Measurements from ENCODE around the gene MORC1.

The MORC1 gene

DNA sequence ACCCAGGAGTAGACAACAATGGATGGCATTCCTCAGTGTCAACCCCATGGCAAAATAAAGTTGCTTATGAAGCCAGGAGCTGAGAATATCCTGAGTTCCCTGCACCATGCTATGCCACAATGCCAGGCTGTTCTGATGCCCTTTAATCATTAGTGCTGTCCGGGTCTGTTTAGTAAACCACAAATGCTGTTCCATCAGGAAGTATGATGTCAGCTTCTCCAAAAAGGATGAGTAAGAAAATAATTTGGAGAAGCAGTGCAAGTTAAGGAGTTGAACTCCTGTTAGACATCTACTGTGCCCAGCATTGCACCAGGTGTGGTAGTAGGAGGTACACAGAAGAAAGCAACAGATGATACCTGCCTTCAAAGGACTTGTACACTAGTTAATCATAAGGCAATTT is 96.4 kb downstream of the MORC1 start:
- TF ChIP-seq CTCF (conservative IDR thresholded peaks at IDR 0.05; ENCODE audit: low read depth, low read length), result no peak
- no peak overlapping the region for H3K4me3 ChIP-seq (ENCODE audit: low read length)
- DNase-seq (ENCODE audit: low read depth), result no peak

DNA sequence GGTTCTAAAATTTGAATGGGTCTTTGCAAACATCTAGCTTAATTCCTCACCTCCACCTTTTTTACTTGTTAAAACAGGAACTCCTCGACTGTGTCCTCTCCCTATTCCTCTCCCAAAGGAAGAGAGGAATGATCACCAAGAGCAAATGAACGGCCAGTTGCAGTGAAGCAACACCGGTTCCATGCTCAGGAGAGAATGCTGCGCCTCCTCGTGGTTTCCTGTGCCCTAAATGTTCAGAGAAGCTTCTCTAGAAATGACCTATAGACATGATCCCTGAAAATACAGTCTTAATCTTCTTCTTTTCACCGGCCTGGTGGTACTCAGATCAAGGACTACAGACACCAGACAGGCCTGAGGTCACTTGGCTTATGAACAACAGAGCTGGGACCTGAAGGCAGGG is 99.1 kb downstream of the MORC1 start:
- no peak overlapping the region for H3K4me3 ChIP-seq (ENCODE audit: low read length)
- TF ChIP-seq CTCF (conservative IDR thresholded peaks at IDR 0.05; ENCODE audit: low read depth, low read length), result no peak
- no peak for DNase-seq (ENCODE audit: low read depth)

DNA sequence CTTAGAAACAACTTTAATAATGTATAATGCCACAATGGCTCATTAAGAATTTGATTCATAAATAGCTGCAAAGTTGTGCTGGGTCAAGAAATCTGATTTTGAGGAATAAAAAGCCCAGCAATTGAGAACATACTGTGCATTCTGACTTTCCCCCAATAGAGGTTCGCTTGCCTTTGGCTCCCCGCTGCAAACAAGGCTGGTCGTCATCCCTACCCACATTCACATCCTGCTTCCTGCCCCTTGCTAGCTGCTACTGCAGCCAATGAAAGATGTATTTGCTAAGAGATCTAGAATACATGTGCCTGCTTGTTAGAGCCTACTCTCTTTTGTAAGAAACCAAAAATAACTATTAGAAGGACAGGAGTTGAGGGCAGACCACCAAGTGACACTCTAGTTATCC is 112.5 kb downstream of the MORC1 start:
- TF ChIP-seq CTCF (conservative IDR thresholded peaks at IDR 0.05; ENCODE audit: low read depth, low read length), result no peak
- no peak overlapping the region for H3K4me3 ChIP-seq (ENCODE audit: low read length)
- no peak for DNase-seq (ENCODE audit: low read depth)

DNA sequence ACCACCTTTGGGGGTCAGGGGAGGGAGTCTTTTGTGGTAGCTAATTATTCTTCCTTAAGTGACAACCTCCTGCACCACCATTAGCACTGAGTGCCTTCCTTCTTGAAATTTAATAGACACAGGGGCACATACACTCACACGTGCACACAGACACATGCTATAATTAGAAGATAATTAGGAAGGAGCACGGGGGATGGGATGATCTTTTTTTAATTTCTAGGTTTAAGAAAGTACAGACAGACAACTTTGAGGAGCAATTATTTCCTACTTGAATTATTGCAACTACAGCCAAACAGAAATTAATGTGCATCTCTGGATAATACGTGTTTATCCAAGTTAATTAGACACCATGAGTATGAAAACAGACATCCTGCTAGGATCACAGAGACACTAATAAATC is 119.5 kb downstream of the MORC1 start:
- TF ChIP-seq CTCF (conservative IDR thresholded peaks at IDR 0.05; ENCODE audit: low read depth, low read length), result no peak
- H3K4me3 ChIP-seq (ENCODE audit: low read length), result no peak overlapping the region
- DNase-seq (ENCODE audit: low read depth), result no peak

DNA sequence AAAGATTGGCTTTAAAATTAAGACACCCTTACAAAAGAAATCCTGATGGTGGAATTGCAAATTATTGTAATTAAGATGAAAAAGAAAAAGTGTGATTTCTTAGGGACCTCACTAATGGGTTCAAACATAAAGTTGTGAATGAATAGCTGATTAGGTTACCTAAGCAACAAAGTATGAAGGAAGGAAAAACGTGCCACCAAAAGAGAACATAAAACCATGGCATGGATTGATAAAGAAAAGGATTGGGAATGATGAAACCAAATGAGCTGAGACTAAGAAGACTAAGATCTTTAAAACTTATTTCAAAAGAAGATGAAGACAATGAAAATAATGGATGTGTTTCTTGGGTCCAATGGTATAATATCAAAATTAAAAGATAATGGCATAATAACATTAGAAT is 132.1 kb downstream of the MORC1 start:
- TF ChIP-seq CTCF (conservative IDR thresholded peaks at IDR 0.05; ENCODE audit: low read depth, low read length), result no peak
- H3K4me3 ChIP-seq (ENCODE audit: low read length), result no peak overlapping the region
- no peak for DNase-seq (ENCODE audit: low read depth)

GRCh38 chr3:108983051-108983450 is 134.9 kb downstream of the MORC1 start:
- DNase-seq (ENCODE audit: low read depth), result no peak
- TF ChIP-seq CTCF (conservative IDR thresholded peaks at IDR 0.05; ENCODE audit: low read depth, low read length), result no peak
- no peak overlapping the region for H3K4me3 ChIP-seq (ENCODE audit: low read length)

GRCh38 chr3:108976058-108976457 is 141.9 kb downstream of the MORC1 start:
- no peak overlapping the region for H3K4me3 ChIP-seq (ENCODE audit: low read length)
- DNase-seq (ENCODE audit: low read depth), result no peak
- TF ChIP-seq CTCF (conservative IDR thresholded peaks at IDR 0.05; ENCODE audit: low read depth, low read length), result no peak

Data from retinal pigment epithelial cell (primary cell).